Skeletal muscle tissue (tissue), 4 donors: ENCODE results near the gene SPATA4. TPM values are rescaled to one million over a fixed set of nuclear protein-coding genes. Genes with fewer than 3 reads are reported as not detected.
A peak's percentile ranks its signal among the peaks of the same experiment; 100 is the strongest.
"Not testable (repeated sequence)": the region's sequence is repeated elsewhere in the genome, so short reads cannot be mapped to it uniquely, and the experiment has no call there.

Experiments used
- H3K27ac ChIP-seq: one replicate; pipeline ENCODE4 v1.7.0; 2013; ENCODE audit warnings: mild to moderate bottlenecking, low read depth, low read length, inconsistent platforms
- H3K27me3 ChIP-seq, 3 donors: one replicate each; pipeline ENCODE4 v1.7.0; 2013; ENCODE audit warnings: low read length in 3 of 3; ENCODE audit not compliant: control insufficient read depth in 3 of 3, insufficient read depth in 3 of 3
- H3K36me3 ChIP-seq, 3 donors: one replicate each; pipeline ENCODE4 v1.7.0; 2013; ENCODE audit warnings: low read length in 3 of 3; ENCODE audit not compliant: control insufficient read depth in 3 of 3, insufficient read depth in 3 of 3
- H3K4me1 ChIP-seq, 3 donors: one replicate each; pipeline ENCODE4 v1.7.0; 2013; ENCODE audit warnings: low read length in 3 of 3, mild to moderate bottlenecking in 3 of 3; ENCODE audit not compliant: control insufficient read depth in 3 of 3, insufficient read depth in 3 of 3
- H3K4me3 ChIP-seq, 3 donors: one replicate each; pipeline ENCODE4 v1.7.0; 2013; ENCODE audit warnings: low read length in 3 of 3
- H3K9ac ChIP-seq, 3 donors: one replicate each; pipeline ENCODE4 v1.7.0; 2013; ENCODE audit warnings: low read length in 3 of 3, mild to moderate bottlenecking in 3 of 3, moderate library complexity in 2 of 3, low read depth in 1 of 3
- H3K9me3 ChIP-seq, 3 donors: one replicate each; pipeline ENCODE4 v1.7.0; 2013; ENCODE audit warnings: low read length in 3 of 3; ENCODE audit not compliant: control insufficient read depth in 3 of 3
- total RNA-seq: library from RNA; depleted of rRNA; stranded (reverse); fragments of >200 nt; gene quantifications from one replicate; pipeline ENCODE4 v1.2.3, GENCODE V29; 2014
- donor health status: Osteomylitis.

The SPATA4 gene
- total RNA-seq, 1 donor from 2014 or later, result 0.52 TPM

DNA sequence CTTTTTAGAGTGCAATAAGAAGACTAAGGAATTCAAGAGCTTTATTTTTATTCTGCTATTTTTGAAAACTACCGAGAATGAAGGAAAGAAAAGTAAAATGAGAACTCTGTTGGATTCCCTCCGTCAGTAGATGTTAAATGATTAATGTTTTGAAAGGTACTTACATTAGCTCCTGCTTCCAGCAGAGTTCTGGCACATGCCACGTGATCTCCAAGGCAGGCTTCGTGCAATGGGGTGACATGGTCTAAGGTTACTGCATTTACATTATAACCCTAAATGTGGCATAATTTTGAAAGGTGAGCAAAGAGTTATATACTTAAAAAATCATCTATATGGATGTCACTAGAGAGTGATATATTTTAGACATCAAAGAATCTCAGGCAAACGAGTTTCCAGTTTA lies 26.8 kb upstream of the SPATA4 start:
- H3K36me3 ChIP-seq, result peaks cover 18 to 47% (median 27%) of the 10 kb centered on the region in 3 donors
- no peaks in the 10 kb centered on the region for H3K27me3 ChIP-seq
- H3K9me3 ChIP-seq, result no peaks in the 10 kb centered on the region
- peaks cover 5 to 15% (median 5%) of the 10 kb centered on the region in 3 donors for H3K4me1 ChIP-seq
- H3K27ac ChIP-seq, result no peak overlapping the region
- no peak overlapping the region for H3K9ac ChIP-seq
- H3K4me3 ChIP-seq, result no peak overlapping the region

- Histone ChIP-seq H3K27ac (no peak overlapping the region), H3K4me1 (peaks cover 0 to 5% (median 0%) of the 10 kb centered on the region in 3 donors), H3K9me3 (no peaks in the 10 kb centered on the region), H3K36me3 (peaks cover 14 to 56% (median 27%) of the 10 kb centered on the region in 3 donors), H3K27me3 (no peaks in the 10 kb centered on the region), H3K9ac (no peak overlapping the region), H3K4me3 (no peak overlapping the region)
Measured at GRCh38 chr4:176217510-176217909, 22.1 kb upstream of the SPATA4 start.

GRCh38 chr4:176212351-176212750 lies 17.0 kb upstream of the SPATA4 start:
- not testable (repeated sequence) for H3K9ac ChIP-seq, H3K27ac ChIP-seq, H3K27me3 ChIP-seq, H3K4me1 ChIP-seq, H3K9me3 ChIP-seq, H3K4me3 ChIP-seq
- peaks cover 0 to 22% (median 2%) of the 10 kb centered on the region in 3 donors for H3K36me3 ChIP-seq

DNA sequence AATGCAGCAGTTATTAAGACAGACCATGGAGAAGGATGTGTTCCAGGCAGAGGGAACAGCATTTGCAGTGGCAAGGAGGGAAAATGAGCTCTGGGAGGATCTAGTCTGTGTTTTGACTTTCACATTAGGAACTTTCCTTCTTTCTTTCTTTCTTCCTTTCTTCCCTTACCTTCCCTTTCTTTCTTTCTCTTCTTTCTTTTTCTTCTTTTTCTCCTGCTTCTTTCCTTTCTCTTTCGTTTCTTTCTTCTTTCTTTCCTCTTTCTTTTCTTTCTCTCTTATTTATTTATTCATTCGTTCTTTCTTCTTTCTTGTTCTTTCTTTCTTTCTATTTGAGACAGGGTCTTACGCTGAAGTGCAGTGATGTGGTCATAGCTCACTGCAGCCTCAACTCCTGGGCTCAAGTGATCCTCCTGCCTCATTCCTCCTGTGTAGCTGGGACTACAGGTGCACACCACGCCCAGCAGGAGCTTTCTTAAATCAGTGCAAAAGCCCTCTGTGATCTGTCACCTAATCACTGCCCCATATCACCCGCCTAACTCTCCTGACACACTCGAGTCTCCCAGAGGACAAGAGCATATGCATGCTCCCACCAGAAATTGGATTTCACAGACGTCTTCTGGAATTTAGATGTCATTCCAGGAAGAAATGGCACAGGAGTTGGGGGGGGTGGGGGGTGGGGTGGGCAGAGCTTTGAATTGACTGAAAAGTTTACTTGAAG lies 15.4 kb upstream of the SPATA4 start:
- Histone ChIP-seq H3K9me3 (no peaks in the 10 kb centered on the region), H3K27ac (peak overlapping the region; percentile 5), H3K9ac (no peak overlapping the region), H3K4me3 (no peak overlapping the region), H3K36me3 (peaks cover 0 to 11% (median 2%) of the 10 kb centered on the region in 3 donors), H3K27me3 (no peaks in the 10 kb centered on the region), H3K4me1 (no peaks in the 10 kb centered on the region)

DNA sequence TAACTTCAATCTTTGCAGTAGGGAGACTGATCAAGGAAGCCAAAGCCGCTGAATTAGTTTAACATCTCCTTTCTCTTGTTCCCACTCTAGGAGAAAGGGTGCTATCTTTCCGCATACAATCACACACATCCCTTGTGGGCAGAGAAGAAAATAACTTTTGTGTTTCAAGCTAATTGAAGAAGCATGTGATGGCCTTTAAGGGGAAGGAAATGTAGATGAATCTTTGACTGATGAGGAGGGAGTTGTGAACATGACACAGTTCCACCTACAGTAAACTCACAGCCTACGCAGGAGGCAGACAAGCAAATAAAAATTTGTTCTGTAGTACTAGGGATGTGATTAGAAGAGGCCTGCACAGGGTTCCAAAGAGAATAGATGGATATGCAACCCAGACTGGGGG lies 14.7 kb upstream of the SPATA4 start:
- H3K27ac ChIP-seq, result peak overlapping the region; percentile 5
- H3K4me3 ChIP-seq, result no peak overlapping the region
- no peaks in the 10 kb centered on the region for H3K27me3 ChIP-seq
- no peaks in the 10 kb centered on the region for H3K4me1 ChIP-seq
- peaks cover 0 to 5% (median 2%) of the 10 kb centered on the region in 3 donors for H3K36me3 ChIP-seq
- no peak overlapping the region for H3K9ac ChIP-seq
- H3K9me3 ChIP-seq, result no peaks in the 10 kb centered on the region

DNA sequence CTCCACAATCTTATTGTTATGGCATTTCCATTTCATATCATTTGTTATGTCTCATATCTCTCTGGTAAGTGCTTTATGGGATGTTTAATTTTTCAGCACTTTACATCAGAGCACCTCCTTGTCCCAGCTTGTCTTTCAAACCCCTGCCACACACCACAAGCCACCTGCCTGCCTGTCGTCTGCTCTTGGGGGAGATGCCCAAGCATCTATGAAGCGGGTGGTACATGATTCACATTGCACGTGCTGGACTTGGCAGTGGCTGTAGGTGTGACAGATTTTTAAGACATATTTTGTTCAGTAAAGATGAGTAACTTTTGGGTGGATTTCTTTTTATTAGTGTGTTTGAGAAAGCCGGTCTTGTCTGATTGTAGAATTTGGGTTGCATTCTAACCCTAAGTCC lies 14.2 kb upstream of the SPATA4 start:
- Histone ChIP-seq H3K9me3 (no peaks in the 10 kb centered on the region), H3K36me3 (peaks cover 0 to 2% (median under 1%) of the 10 kb centered on the region in 3 donors), H3K4me3 (no peak overlapping the region), H3K9ac (no peak overlapping the region), H3K27ac (no peak overlapping the region), H3K27me3 (no peaks in the 10 kb centered on the region), H3K4me1 (no peaks in the 10 kb centered on the region)

DNA sequence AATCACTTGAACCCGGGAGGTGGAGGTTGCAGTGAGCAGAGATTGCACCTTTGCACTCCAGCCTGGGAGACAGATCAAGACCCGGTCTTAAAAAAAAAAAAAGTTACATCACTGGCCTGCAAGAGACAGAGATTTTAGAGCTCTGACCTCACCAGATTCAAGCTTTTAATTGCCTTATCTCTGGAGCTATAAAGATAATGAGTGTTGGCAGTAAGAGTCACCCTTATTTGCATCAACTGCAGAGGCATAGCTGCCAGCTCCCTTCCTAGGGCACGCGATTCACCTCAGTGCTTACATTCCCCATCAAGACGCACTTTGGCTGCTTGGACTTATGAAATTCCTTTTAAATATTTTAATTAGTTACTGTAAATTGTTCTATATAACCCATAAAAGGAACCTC lies 12.5 kb upstream of the SPATA4 start:
- Histone ChIP-seq H3K9me3 (no peaks in the 10 kb centered on the region), H3K9ac (no peak overlapping the region), H3K27me3 (no peaks in the 10 kb centered on the region), H3K4me3 (no peak overlapping the region), H3K36me3 (no peaks in the 10 kb centered on the region), H3K4me1 (no peaks in the 10 kb centered on the region), H3K27ac (no peak overlapping the region)

- Histone ChIP-seq H3K27ac (no peak overlapping the region), H3K4me1 (no peaks in the 10 kb centered on the region), H3K9ac (no peak overlapping the region), H3K4me3 (no peak overlapping the region), H3K36me3 (no peaks in the 10 kb centered on the region), H3K9me3 (no peaks in the 10 kb centered on the region), H3K27me3 (no peaks in the 10 kb centered on the region)
Measured at GRCh38 chr4:176205299-176205698, 9.9 kb upstream of the SPATA4 start.

GRCh38 chr4:176198316-176198903 lies 3.0 kb upstream of the SPATA4 start:
- Histone ChIP-seq H3K27ac (no peak overlapping the region), H3K27me3 (no peaks in the 10 kb centered on the region), H3K9ac (no peak overlapping the region), H3K4me1 (peaks cover 5 to 7% (median 6%) of the 10 kb centered on the region in 3 donors), H3K9me3 (no peaks in the 10 kb centered on the region), H3K4me3 (no peak overlapping the region), H3K36me3 (no peaks in the 10 kb centered on the region)

DNA sequence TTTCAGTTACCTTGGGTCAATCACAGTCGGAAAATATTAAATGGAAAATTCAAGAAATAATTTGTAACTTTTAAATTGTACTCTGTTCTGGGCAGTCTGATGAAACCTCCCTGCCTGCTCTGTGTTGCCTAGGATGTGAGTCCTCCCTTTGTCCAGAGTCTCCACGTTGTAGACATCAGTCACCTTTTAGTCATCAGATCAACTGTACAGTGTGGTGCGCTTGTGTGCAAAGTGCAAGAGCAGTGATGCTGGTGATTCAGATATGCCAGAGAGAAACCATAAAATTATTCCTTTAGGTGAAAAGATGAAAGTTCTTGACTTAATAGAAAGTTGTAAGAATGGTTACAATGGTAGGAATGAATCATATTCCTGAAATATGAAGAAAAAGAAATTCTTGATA lies 1.4 kb downstream of the SPATA4 start:
- no peak overlapping the region for H3K4me3 ChIP-seq
- H3K9ac ChIP-seq, result peak overlapping the region in 1 of 3 donors; percentile 7
- no peaks in the 10 kb centered on the region for H3K36me3 ChIP-seq
- no peaks in the 10 kb centered on the region for H3K27me3 ChIP-seq
- peaks cover 5 to 18% (median 7%) of the 10 kb centered on the region in 3 donors for H3K4me1 ChIP-seq
- H3K27ac ChIP-seq, result peak overlapping the region; percentile 87
- no peaks in the 10 kb centered on the region for H3K9me3 ChIP-seq
